Measurements from ENCODE around the gene TFPI.

GRCh38 chr2:187543488-187543887, 10.7 kb downstream of the TFPI start:
- TF ChIP-seq EZH2 (IDR thresholded peaks at IDR 0.05) (no peak), POLR2AphosphoS5 (IDR thresholded peaks at IDR 0.05; ENCODE audit: borderline replicate concordance, low read depth, low read length) (no peak)
